HG03159 (cell line): ENCODE data around the gene VSX1.

Experiments used
- ATAC-seq: cut with Tn5 transposase; IDR thresholded peaks from one replicate; pipeline ENCODE4 v1.9.1; 2021; ENCODE audit warnings: mild to moderate bottlenecking, moderate library complexity; ENCODE audit not compliant: unreplicated experiment

Gene VSX1

GRCh38 chr20:25054995-25055629 lies 26.8 kb downstream of the VSX1 start:
- no peak for ATAC-seq

GRCh38 chr20:25054096-25054820 lies 27.7 kb downstream of the VSX1 start:
- ATAC-seq: no peak

- no peak for ATAC-seq
These were observed 28.5 kb downstream of the VSX1 start for GRCh38 chr20:25053255-25054031.

- no peak for ATAC-seq
These were observed 29.4 kb downstream of the VSX1 start for GRCh38 chr20:25052255-25053194.

GRCh38 chr20:25051386-25052155 lies 30.4 kb downstream of the VSX1 start:
- ATAC-seq: no peak

GRCh38 chr20:25050501-25051350 lies 31.2 kb downstream of the VSX1 start:
- no peak for ATAC-seq

GRCh38 chr20:25050082-25050481 lies 31.9 kb downstream of the VSX1 start:
- ATAC-seq: no peak

GRCh38 chr20:25049261-25050060 lies 32.5 kb downstream of the VSX1 start:
- no peak for ATAC-seq

GRCh38 chr20:25048519-25048952 lies 33.4 kb downstream of the VSX1 start:
- no peak for ATAC-seq

- no peak for ATAC-seq
These were observed 34.2 kb downstream of the VSX1 start for GRCh38 chr20:25047766-25048165.

GRCh38 chr20:25046736-25047666 lies 34.9 kb downstream of the VSX1 start:
- no peak for ATAC-seq

GRCh38 chr20:25046181-25046641 lies 35.7 kb downstream of the VSX1 start:
- ATAC-seq: no peak

- ATAC-seq: no peak
These were observed 36.6 kb downstream of the VSX1 start for GRCh38 chr20:25045343-25045712.

- ATAC-seq: no peak
These were observed 37.1 kb downstream of the VSX1 start for GRCh38 chr20:25044660-25045342.

- no peak for ATAC-seq
These were observed 37.7 kb downstream of the VSX1 start for GRCh38 chr20:25044261-25044560.

- no peak for ATAC-seq
These were observed 38.3 kb downstream of the VSX1 start for GRCh38 chr20:25043499-25044260.
